Endometrial microvascular endothelial cells (primary cell): Measurements from ENCODE around the gene TMPRSS2. TPM values are rescaled to one million over a fixed set of nuclear protein-coding genes. Genes with fewer than 3 reads are reported as not detected.
"Not testable (repeated sequence)": the region's sequence is repeated elsewhere in the genome, so short reads cannot be mapped to it uniquely, and the experiment has no call there.

ENCODE experiments used
- in situ Hi-C: cut with HindIII; loops from 2 replicates; pipeline ENCODE4 v1.10.0; 2017; ENCODE audit warnings: low sequenced_read_pairs, low pct_unique_long_range_greater_than_20kb; ENCODE audit errors: inconsistent ontology term
- total RNA-seq: library from RNA; depleted of rRNA; stranded (reverse); fragments of >200 nt; gene quantifications from one replicate; pipeline ENCODE4 v1.2.3, GENCODE V29; 2015; ENCODE audit errors: inconsistent ontology term

The TMPRSS2 gene
- total RNA-seq, 1 donor from 2014 or later = 0.09 TPM

GRCh38 chr21:41418956-41419680 lies 88.8 kb downstream of the TMPRSS2 start:
- in situ Hi-C loops = no loop called here

- in situ Hi-C loops = no loop called here
Measured at GRCh38 chr21:41418393-41418792, 89.6 kb downstream of the TMPRSS2 start.

GRCh38 chr21:41417505-41417904 lies 90.5 kb downstream of the TMPRSS2 start:
- in situ Hi-C loops = not testable (repeated sequence)

Other genes starting within 250 kb of the TMPRSS2 start
- gene FAM3B, start 191.4 kb downstream of the TMPRSS2 start, total RNA-seq = not detected
- gene MX2, start 146.1 kb downstream of the TMPRSS2 start, total RNA-seq = 5.2 TPM
- gene MX1, start 81.9 kb downstream of the TMPRSS2 start, total RNA-seq = 115 TPM